NCI-H748 treated with DMSO at 0.1 percent for 48 hours (cell line): ENCODE data around the gene PKN1.

Experiments
- DNase-seq: peaks from one replicate; lab custom pipeline; 2025; lab: John Stamatoyannopoulos, UW

PKN1 gene

DNA sequence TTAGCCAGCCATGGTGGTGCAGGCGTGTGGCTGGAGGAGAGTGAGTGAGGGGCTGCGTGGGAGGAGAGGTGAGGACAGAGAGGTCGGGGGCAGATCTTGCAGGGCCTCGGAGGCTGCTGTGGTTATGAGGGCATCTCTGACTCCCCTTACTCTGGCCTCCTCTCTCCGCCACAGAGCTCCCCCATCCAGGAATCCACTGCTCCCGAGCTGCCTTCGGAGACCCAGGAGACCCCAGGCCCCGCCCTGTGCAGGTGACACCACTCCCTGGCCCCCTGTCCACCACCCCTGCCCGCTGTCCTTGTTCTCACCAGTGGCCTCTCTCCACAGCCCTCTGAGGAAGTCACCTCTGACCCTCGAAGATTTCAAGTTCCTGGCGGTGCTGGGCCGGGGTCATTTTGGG, 34.3 kb downstream of the PKN1 start:
- no peak for DNase-seq

DNA sequence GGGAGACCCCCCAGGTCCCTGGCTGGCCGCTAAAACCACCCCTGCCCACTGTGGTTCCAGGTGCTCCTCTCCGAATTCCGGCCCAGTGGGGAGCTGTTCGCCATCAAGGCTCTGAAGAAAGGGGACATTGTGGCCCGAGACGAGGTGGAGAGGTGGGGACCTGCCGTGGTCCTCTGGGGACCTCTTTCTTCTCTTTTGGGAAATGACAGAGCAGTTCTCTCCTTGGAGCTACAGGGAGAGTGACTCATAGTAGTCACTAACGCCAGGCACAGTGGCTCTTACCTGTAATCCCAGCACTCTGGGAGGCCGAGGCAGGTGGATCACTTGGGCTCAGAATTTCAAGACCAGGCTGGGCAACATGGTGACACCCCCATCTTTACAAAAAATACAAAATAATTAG, 34.7 kb downstream of the PKN1 start:
- DNase-seq: no peak

DNA sequence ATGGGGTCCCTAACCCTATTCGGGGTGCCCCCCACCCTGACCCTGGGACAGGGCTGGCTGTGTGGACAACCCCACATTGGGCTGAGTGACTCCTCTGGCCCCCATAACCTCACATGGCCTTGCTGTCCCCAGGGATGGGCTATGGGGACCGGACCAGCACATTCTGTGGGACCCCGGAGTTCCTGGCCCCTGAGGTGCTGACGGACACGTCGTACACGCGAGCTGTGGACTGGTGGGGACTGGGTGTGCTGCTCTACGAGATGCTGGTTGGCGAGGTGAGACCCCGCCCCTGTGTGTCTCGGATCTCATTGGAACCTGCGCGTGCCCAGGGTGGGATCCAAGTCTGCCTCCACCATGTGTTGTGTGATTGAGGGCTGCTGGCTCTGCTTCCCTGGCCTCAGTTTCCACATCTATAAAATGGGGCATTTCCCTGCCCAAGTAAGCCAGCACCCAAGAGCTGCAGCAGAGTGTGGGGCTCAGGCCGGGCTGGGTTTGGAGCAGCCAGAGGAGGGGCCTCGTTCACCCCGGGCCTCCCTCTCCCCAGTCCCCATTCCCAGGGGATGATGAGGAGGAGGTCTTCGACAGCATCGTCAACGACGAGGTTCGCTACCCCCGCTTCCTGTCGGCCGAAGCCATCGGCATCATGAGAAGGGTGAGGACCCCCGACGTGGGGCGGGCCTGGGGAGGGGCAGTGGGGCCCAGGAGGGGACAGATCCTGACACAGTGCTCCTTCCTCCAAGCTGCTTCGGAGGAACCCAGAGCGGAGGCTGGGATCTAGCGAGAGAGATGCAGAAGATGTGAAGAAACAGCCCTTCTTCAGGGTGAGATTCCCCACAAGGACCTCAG, 37.1 kb downstream of the PKN1 start:
- DNase-seq: no peak

DNA sequence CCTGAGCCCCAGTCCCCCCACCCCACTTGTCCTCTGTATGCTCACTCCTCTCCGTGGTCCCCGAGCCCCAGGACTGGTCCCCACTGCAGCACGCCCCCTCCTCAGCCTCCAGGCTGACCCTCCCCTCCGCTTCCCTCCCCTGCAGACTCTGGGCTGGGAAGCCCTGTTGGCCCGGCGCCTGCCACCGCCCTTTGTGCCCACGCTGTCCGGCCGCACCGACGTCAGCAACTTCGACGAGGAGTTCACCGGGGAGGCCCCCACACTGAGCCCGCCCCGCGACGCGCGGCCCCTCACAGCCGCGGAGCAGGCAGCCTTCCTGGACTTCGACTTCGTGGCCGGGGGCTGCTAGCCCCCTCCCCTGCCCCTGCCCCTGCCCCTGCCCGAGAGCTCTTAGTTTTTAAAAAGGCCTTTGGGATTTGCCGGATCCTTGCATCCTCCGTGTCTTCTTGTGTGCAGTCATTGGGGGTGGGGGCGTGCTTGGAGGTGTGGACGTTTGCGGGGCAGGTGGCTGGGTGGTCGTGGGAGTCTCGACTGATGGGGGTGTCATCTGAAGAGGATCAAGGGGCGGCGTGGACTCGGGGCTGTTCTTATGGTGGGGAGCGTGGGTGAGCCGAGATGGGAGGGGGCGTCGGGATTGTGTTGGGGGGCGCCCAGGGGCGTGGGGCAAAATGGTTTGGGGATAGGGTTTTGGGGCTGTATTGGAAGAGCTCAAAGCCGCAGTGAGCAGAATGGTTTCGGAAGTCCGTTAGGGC, 38.5 kb downstream of the PKN1 start:
- DNase-seq: no peak

DNA sequence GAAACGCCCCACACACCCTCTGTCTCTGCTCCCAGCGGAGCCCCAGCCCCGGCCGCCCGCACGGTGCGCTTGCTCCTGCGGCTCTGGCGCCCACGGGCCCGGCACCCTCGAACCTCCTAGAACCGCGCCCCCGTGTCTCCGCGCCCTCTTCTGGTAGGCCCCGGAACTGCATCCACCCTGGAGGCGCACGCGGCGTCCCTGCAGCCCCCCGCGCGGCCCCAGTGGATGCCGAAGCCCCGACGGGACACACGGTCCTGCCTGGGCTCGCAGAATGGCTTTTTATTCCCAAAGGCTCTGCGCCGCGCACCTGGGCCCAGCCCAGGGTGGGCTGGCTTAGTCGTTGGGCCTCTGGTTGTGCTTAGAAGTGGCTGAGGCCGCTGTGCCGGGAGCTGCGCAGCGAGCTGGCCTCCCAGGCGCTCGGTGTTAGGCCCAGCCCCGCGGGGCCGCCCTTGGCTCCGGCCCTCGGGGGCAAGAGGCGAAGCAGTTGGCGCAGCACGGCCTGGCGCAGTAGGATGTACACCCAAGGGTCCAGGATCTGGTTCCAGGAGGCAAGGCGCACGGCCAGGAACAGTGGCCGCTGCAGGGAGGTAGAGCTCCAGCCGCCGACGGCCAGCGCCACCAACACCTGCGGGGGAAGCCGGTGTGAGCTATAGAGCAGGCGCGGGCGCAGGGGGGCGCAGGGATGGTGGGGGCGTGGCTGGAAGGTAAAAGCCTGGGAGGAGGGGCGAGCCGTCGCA, 39.3 kb downstream of the PKN1 start:
- DNase-seq: peak; percentile 55

DNA sequence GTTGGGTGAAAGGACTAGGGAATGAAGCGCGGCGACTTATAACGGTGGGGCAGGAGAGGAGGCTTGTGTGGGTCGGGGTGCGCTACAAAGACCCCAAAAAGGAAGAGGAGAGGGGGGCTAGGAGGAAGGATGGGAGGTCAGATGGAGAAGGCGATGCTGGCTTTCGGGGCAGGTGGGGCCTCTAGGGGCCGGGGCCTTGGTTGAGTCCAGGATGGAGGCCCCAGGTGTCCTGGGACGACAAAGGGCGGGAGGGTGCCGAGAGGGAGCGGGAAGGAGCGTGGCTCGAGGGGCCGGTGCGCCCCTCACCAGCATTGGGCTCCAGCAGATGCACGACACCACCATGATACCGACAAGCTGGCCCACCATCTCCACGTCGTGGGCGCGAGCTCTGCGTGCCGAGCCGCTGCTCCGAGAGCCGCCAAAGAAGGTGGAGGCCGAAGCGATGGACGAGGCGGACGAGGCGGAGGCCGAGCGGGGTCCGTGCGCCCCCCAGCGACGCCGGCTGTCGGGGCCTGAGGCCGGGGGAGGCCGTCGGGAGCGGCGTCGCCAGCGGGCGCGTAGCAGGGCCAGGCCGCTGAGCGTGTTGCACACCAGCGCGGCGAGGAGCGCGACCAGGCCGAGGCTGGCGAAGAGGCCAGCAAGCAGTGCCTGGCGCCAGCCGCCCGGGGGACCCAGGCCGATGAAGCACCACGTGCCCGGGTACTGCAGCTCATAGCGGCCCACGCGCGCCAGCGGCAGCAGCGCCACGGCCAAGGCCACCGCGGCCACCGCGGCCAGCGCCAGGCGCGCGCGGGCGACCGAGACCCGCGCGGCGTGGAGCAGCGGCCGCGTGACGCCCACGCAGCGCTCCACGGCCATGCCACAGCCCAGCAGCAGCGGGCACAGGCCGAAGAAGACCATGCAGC, 40.2 kb downstream of the PKN1 start:
- DNase-seq: no peak

DNA sequence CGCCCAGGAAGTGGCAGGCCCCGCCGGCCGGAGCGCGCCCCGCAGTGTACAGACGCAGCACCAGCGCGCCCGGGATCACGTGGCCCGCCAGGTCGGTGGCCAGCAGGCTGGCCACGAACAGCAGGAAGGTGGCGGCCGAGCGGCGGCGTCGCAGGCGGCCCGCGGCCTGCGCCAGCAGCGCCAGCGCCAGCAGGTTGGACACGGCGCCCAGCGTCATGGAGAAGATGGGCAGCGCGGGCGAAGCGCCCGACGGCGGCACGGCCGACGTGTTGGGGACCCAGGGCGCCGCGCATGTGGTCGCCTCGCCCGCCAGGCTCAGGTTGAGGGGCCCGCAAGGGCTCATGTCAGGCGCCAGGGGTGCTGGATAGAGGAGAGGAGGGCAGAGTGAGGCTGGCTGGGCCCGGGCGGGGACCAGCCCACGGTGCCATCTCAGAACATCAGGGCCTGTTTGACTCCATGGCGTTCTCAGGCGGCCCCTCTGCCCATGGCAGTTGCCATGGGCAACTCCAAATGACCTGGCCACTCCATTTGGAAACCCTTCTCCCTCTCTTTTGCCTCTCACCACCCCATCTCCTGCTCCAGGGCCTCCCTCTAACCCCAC, 41.0 kb downstream of the PKN1 start:
- DNase-seq: no peak

DNA sequence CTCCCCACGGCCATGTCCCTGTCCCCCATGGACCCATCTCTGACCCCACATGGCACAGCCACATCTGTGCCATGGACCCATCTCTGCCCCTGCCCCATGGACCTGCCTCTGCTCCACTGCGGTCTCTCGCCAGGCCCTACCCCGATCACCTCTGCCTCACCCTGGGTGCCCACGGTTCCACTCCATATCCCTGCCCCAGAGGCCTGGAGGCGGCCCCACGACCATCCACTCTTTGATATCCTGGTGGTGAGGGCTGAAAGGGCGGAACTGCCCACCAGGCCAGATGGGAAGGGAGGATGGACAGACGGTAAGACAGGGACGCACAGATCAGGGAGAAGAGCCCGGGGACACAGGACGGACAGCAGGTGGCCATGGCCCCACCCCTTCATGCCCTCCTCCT, 41.7 kb downstream of the PKN1 start:
- DNase-seq: no peak

DNA sequence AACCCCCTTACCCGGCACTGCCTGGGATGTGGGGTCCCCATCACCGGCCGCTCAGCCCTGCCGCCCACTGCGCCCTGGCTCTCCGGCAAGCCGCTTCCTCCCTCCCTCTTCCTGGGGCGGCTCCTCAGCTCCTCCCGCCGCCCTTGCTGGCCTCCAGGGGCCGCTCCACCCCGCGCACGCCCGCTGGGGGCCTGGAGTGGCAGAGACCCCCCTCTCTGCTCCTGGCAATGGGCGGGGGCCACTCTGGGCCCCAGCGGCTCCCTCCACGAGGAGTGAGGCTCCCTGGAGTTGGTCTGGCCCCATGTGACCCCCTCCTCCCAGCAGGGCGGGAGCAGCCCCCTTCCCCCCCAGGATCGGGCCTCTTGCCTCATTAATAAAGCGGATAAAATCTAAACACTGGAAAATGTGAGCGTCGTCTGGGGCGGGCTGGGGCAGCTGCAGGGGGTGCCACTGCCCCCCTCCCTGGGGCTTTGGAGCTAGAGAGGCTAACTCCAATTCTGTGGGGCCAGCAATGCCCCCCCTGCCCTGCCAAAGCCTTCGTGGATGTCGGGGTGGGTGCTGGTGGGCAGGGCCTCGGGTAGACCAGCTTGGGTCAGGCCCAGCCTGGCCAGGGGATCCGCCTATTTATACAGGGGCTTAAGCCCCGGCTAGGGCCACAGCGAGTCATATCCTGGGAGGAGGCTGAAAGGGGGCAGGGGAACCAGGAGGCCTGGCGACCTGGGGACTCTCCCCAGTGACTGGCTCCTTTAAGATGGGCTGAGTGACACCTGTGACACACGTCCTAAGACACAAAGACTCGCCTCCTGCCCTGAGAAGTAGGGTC, 42.4 kb downstream of the PKN1 start, which contains the start of gene PTGER1:
Gene PTGER1 (minus strand): TSS at position 104 of the 823 bp plus-strand sequence. CDS start 1,034 bp downstream, outside the sequence.
- DNase-seq: no peak

DNA sequence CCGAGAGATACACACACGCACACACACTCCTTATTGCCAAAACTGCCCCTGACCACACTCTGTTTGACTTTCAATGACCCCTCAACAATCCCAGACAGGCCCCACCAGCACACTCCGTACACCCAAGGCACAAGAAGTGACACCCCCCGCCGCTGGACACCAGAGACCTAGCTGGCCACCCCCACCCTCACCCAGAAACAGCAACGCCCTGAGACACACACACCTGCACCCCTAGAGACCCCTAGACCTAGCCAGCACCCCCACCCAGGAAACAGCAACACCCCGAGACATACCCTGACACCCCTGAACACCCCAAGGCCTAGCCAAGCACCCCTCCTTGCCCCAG, 43.2 kb downstream of the PKN1 start:
- DNase-seq: no peak

DNA sequence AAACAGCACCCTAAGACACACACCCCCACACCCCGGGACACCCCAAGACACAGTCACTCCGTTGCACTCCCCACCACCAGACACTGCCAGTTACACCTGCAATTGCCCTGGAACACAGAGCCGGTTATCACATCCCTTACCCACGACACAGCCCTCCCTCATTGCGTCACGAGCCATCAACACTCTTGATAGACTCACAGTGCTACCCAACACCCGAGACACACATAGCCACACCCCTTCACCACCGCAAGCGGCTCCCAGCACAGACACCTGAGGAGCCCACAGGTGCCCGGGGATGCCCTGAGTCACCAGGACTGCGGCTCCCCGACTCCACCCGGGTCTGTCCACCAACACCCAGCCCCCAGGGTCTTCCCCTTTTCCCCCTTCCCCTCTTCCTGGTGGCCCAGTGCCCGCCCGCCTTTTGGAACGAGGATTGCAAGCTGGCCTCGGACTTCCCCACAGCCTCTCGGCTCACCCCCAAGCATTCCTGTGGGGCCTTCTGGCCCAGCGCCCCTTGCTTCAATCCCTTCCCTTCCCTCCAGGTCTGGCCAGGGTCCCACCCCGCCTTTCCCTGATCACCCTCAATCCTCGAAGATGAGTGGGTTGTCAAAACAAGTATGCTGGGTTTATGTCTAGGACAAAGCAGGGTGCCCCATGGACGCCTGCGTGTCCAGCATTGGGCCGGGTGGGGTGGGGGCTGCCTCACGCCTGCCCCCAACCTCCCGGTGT, 43.7 kb downstream of the PKN1 start:
- no peak for DNase-seq

DNA sequence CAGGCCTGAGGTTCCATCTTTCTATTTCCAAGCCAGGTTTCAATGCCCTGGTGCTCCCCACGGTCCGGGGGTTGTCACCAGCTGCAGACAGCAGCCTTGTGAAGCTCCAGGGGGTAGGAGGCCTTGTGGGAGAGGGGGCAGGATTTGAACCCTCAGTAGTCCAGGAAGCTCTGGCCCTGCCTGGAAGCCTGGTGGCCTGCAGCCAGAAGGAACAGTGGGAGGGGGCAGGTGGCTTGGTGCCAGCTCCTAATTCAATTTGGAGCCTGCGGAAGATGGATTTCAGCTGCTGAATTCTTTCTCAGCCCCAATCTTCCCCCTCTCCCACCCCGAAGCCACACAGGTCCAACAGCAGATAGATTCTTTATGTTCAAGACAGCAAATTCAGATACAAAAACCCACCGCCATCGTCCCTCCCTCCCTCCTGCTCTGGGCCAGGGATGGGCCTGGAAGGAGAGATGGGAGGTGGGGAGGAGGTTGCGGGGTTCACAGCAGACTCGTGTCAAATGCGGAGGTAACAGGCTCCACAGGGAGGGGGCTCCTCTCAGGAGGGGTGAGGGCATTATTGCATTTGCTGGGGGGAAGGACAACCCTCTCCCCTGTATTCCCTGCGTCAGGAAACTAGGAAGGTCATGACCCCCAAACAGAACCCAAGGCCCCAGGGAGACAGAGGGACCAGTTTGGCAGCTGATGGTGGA, 44.5 kb downstream of the PKN1 start:
- no peak for DNase-seq

DNA sequence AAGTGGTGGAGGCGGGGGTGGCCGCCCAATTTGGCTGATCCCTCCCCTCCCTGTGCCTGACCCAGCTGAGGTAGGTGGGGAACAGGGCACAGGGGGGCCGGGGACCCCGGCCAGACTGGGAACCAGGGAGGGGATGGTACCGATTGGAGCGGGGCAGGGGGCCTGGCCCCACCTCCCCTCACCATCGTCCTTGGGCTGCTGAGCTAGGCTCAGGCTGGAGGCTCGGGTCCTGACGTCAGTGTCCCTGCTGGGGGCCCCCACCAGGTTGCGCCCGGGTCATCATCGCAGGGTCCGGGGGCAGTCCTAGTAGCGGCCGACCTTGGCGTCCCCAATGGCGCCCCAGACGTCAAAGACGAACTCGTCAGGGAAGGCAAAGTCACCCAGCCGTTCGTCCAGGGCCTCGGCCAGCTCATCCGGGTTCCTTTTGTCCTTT, 45.0 kb downstream of the PKN1 start:
- DNase-seq: no peak

DNA sequence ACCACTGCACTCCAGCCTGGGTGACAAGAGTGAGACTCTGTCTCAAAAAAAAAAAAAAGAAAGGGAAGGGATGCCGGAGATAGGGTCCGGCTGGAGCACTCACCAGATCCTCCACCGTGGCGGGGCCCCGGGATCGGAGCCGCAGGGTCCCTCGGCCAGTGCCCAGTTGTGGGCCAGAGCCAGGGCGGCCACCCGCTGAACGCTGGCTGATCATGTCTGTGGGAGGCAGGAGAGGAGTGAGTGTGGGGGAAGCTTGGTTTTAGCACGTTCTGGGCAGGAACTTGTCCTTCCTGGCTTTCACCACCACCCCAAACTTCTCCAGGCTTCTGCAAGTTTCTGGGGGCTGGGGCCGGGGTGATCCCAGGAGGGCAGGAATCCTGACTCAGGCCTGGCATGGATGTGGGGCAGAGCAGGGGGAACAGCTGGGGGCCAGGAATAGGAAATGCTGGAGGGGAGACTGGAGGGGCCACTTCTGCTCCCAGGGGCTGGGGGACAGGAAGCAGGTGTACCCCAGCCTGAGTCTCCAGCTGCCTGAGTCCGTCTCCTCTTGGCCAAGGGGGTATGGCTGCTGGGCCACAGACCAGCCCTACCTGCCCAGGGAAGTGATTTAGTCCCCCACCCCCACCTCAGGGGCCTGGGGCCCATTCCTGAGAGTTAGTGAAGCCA, 46.3 kb downstream of the PKN1 start:
- DNase-seq: no peak

DNA sequence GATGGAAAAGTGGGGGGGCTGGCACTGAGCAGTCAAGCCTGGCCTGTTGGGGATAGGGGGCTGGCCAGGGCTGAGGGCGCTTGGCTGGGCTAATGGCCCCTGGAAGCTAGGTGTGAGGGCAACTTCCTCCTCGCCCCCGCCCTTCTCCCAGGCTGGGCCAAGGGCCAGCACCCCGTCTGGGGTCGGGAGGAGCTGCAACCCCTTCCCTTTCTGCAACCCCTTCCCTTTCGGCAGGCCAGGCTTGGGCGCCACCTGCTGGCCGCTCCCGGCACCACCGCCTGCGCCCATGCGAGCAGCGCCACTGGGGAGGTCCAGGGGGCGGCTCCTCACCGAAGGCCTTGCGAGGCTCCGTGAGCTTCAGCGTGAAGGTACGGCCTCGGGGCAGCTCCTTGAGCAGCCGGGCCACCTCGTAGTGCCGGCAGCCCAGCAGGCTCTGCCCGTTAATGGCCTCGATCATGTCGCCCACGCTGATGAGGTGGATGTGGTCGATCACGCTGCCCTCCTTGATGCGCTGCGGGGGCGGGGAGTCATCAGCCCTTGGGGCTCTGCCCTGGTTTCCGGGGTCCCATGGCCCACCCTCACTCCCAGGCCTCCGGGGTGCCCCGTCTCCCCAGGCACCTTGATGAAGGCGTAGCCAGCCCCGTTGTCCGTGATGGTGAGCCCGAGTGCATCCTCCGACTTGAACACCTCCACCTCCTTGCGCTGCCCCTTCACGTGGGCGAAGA, 47.0 kb downstream of the PKN1 start:
- DNase-seq: no peak

DNA sequence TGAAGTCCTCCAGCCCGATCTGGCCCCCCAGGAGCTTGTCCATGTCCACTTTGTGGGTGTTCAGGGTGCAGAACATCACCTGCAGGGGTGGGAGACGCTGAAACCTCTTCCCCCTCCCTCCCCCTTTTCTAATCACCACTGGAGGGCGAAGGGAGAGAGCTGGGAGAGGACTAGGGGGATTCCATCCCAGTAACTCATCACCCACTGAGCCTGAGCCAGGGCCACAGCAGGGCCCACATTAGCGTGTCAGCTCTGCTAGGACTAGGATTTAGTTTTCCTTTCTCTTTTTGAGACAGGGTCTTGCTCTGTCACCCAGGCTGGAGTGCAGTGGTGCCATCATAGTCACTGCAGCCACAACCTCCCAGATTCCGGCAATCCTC, 47.6 kb downstream of the PKN1 start:
- DNase-seq: no peak

DNA sequence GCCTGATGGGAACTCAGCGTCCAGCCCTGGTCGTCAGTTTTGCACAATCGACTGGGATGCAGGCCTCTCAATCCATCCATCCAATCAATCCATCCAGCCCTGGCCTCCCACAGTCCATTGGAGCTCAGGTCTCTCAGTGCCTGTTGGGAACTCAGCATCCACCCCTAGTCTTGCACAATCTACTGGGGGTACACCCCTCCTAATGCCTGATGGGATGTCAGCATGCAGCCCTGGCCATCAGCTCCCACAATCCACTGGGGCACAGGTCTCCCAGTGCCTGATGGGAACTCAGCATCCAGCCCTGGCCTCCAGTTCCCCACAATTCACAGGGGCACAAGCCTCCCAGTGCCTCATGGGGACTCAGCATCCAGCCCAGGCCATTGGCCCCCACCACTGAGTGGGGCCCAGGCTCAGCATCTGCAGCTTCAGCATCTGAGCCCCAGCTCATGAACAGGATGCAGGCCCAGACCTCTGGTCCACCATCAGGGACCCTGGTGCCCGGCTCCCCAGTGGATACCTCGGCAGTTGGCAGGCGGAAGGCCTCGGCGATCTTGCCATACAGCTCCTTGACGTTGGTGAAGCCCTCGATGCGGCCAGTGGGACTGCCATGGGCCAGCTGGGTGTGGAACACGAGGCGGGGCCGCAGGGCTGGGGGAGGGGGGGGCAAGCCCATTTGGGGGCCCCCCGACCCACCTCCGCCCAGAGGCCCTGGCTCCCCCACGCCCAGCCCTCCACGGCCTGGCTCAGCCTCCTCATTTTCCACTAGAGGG, 49.3 kb downstream of the PKN1 start:
- DNase-seq: no peak
